CD14-positive monocyte (primary cell): ENCODE data around the gene ASB9. TPM values are rescaled to one million over a fixed set of nuclear protein-coding genes. Genes with fewer than 3 reads are reported as not detected.
"Not testable (repeated sequence)": the region's sequence is repeated elsewhere in the genome, so short reads cannot be mapped to it uniquely, and the experiment has no call there.

Experiments used
- DNase-seq, 3 donors: peaks; one replicate each; pipeline ENCODE4 v3.0.0-alpha.2; 2011 to 2022
- H2AFZ ChIP-seq: 2 replicates; pipeline ENCODE4 v1.6.0; 2012; ENCODE audit warnings: mild to moderate bottlenecking, low read depth, low read length, inconsistent platforms; ENCODE audit not compliant: insufficient read depth, poor library complexity, severe bottlenecking
- H3K27ac ChIP-seq, 2 donors: 1 replicate in 1 of 2; 2 replicates in 1 of 2; pipeline ENCODE4 v1.5.1; 2012 to 2013; ENCODE audit warnings: low read length in 2 of 2, control low read depth in 1 of 2, inconsistent platforms in 1 of 2, low read depth in 1 of 2, mild to moderate bottlenecking in 1 of 2
- H3K27me3 ChIP-seq, 2 donors: one replicate each; pipeline versions ENCODE4 v1.6.0 to v1.6.1; 2011 to 2013; ENCODE audit warnings: low read length in 2 of 2; ENCODE audit not compliant: control insufficient read depth in 2 of 2, insufficient read depth in 2 of 2
- H3K36me3 ChIP-seq, 2 donors: replicated peaks in 1 of 2; 1 replicate in 1 of 2; 2 replicates in 1 of 2; pipeline versions ENCODE4 v1.5.1 to v1.6.1; 2012 to 2013; ENCODE audit warnings: low read length in 2 of 2, control low read depth in 1 of 2, inconsistent platforms in 1 of 2, mild to moderate bottlenecking in 1 of 2; ENCODE audit not compliant: insufficient read depth in 2 of 2, control insufficient read depth in 1 of 2
- H3K4me1 ChIP-seq, 2 donors: 1 replicate in 1 of 2; 2 replicates in 1 of 2; pipeline versions ENCODE4 v1.5.1 to v1.6.1; 2012 to 2013; ENCODE audit warnings: low read length in 2 of 2, control low read depth in 1 of 2, inconsistent platforms in 1 of 2, mild to moderate bottlenecking in 1 of 2, moderate library complexity in 1 of 2; ENCODE audit not compliant: insufficient read depth in 2 of 2, control insufficient read depth in 1 of 2
- H3K4me2 ChIP-seq: replicated peaks from 2 replicates; pipeline ENCODE3; 2012; ENCODE audit warnings: low read length, moderate library complexity, mild to moderate bottlenecking; ENCODE audit not compliant: poor library complexity, severe bottlenecking; ENCODE audit errors: extremely low read depth
- H3K4me3 ChIP-seq, 3 experiments: fragments of 200-600 bp in 1 of 3; sonication (generic) in 1 of 3; replicated peaks in 1 of 3; 1 replicate in 2 of 3; 2 replicates in 1 of 3; pipeline ENCODE4 v1.5.1; 2011 to 2013; ENCODE audit warnings: low read length in 3 of 3, mild to moderate bottlenecking in 3 of 3, control low read depth in 2 of 3, low read depth in 2 of 3, inconsistent platforms in 1 of 3, moderate library complexity in 1 of 3
- H3K79me2 ChIP-seq: 2 replicates; pipeline ENCODE4 v1.6.0; 2012; ENCODE audit warnings: mild to moderate bottlenecking, control low read depth, inconsistent platforms, low read length, moderate library complexity; ENCODE audit not compliant: insufficient read depth
- H3K9ac ChIP-seq: 2 replicates; pipeline ENCODE4 v1.6.0; 2017; ENCODE audit warnings: low read length, mild to moderate bottlenecking; ENCODE audit not compliant: insufficient read depth, poor library complexity, severe bottlenecking
- H3K9me3 ChIP-seq, 2 donors: replicated peaks in 1 of 2; 1 replicate in 1 of 2; 2 replicates in 1 of 2; pipeline versions ENCODE4 v1.5.1 to v1.6.1; 2012 to 2013; ENCODE audit warnings: low read length in 2 of 2, control low read depth in 1 of 2; ENCODE audit not compliant: control insufficient read depth in 1 of 2, insufficient read depth in 1 of 2
- H4K20me1 ChIP-seq: 2 replicates; pipeline ENCODE4 v1.6.0; 2012; ENCODE audit warnings: mild to moderate bottlenecking, low read length, control low read depth, moderate library complexity; ENCODE audit not compliant: insufficient read depth
- H3K27ac Mint-ChIP-seq, 7 donors: one replicate each; pipeline ENCODE4 v1.8.0; 2020; ENCODE audit warnings: mild to moderate bottlenecking in 7 of 7, mixed read lengths in 7 of 7, moderate library complexity in 6 of 7, inconsistent platforms in 2 of 7
- H3K27me3 Mint-ChIP-seq, 3 donors: one replicate each; pipeline ENCODE4 v1.8.0; 2021 to 2022; ENCODE audit warnings: low read depth in 3 of 3, mild to moderate bottlenecking in 3 of 3, mixed read lengths in 3 of 3, moderate library complexity in 3 of 3, inconsistent platforms in 1 of 3
- H3K36me3 Mint-ChIP-seq, 2 donors: one replicate each; pipeline ENCODE4 v1.8.0; 2020; ENCODE audit warnings: mixed read lengths in 2 of 2, inconsistent platforms in 1 of 2, mild to moderate bottlenecking in 1 of 2
- H3K4me1 Mint-ChIP-seq: one replicate; pipeline ENCODE4 v1.8.0; 2020; ENCODE audit warnings: mild to moderate bottlenecking, mixed read lengths
- H3K4me3 Mint-ChIP-seq, 2 donors: one replicate each; pipeline ENCODE4 v1.8.0; 2020; ENCODE audit warnings: mild to moderate bottlenecking in 2 of 2, mixed read lengths in 2 of 2, moderate library complexity in 1 of 2
- H3K9me3 Mint-ChIP-seq, 7 donors: one replicate each; pipeline ENCODE4 v1.8.0; 2020 to 2022; ENCODE audit warnings: mixed read lengths in 7 of 7, mild to moderate bottlenecking in 6 of 7, moderate library complexity in 6 of 7, inconsistent platforms in 2 of 7
- CTCF ChIP-seq: fragments of 200-600 bp; IDR thresholded peaks from one replicate; pipeline ENCODE4 v1.8.0; 2022; ENCODE audit warnings: antibody characterized with exemption, mild to moderate bottlenecking
- WGBS: methylation state at CpG from one replicate; pipeline ENCODE4 v1.1.5; 2013; ENCODE audit warnings: missing lambda C conversion rate; ENCODE audit not compliant: insufficient coverage; 5-methylcytosine and 5-hydroxymethylcytosine counted together
- intact Hi-C, 2 donors: fragments of 100-400 bp; cut with micrococcal nuclease; formaldehyde crosslinking; loops; one replicate each; pipeline versions ENCODE4 v1.15.0 to v1.15.1; 2023
- polyA plus RNA-seq, 3 donors: library from polyadenylated mRNA; depleted of rRNA in 1 of 3; unstranded in 2 of 3; stranded (reverse) in 1 of 3; fragments of 300-500 nt in 2 of 3; fragments of >200 nt in 1 of 3; fragmentation: Illumina TruSeq in 2 of 3; gene quantifications; 1 replicate in 2 of 3; 2 replicates in 1 of 3; pipeline ENCODE4 v1.2.3, GENCODE V29; 2012 to 2021

The ASB9 gene
- polyA plus RNA-seq, 3 donors = 0.24 to 1.4 (median 0.63) TPM

GRCh38 chrX:15200871-15201270 lies 69.0 kb downstream of the ASB9 start:
- Histone ChIP-seq H3K4me2 (no peak overlapping the region), H4K20me1 (no peaks in the 10 kb centered on the region), H3K79me2 (no peaks in the 10 kb centered on the region), H3K9me3 (no peaks in the 10 kb centered on the region), H3K9ac (no peak overlapping the region), H3K36me3 (no peaks in the 10 kb centered on the region), H3K4me3 (no peak overlapping the region), H2AFZ (no peak overlapping the region), H3K27me3 (peaks cover 0 to 9% of the 10 kb centered on the region in 2 donors), H3K27ac (no peak overlapping the region), H3K4me1 (no peaks in the 10 kb centered on the region)
- Mint-ChIP-seq H3K27me3 (peaks cover 0 to 25% (median 1%) of the 10 kb centered on the region in 3 donors), H3K27ac (no peak overlapping the region), H3K4me3 (no peak overlapping the region), H3K36me3 (no peaks in the 10 kb centered on the region), H3K9me3 (peaks cover 0 to 6% (median 0%) of the 10 kb centered on the region in 7 donors), H3K4me1 (no peaks in the 10 kb centered on the region)
- TF ChIP-seq CTCF = no peak
- DNase-seq = no peak
- intact Hi-C loops = no loop called here
- WGBS = no CpG with 5 or more reads among the region's 2 CpGs

DNA sequence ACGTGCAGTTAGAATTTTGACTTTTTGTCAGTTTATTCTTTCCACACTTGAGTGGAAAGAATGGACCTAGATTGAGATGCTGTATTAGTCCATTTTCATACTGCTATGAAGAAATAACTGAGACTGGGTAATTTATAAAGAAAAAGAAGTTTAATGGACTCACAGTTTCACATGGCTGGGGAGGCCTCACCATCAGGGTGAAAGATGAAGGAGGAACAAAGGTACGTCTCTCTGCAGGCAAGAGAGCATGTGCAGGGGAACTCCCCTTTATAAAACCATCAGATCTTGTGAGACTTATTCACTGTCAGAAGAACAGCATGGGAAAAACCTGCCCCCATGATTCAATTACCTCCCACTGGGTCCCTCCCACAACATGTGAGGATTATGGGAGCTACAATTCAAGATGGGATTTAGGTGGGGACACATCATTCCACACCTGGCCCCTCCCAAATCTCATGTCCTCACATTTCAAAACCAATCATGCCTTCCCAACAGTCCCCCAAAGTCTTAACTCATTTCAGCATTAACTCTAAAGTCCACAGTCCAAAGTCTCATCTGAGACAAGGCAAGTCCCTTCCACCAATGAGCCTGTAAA lies 71.2 kb downstream of the ASB9 start:
- H3K9me3 Mint-ChIP-seq, H3K4me2 ChIP-seq, DNase-seq, intact Hi-C loops, H3K27ac Mint-ChIP-seq, H3K9me3 ChIP-seq, H3K4me3 ChIP-seq, H3K27ac ChIP-seq, H3K9ac ChIP-seq, H3K36me3 ChIP-seq, H3K36me3 Mint-ChIP-seq, H2AFZ ChIP-seq, H4K20me1 ChIP-seq, H3K79me2 ChIP-seq, H3K27me3 ChIP-seq, H3K4me1 Mint-ChIP-seq, H3K4me3 Mint-ChIP-seq, H3K4me1 ChIP-seq: not testable (repeated sequence)
- peaks cover 0 to 25% (median 2%) of the 10 kb centered on the region in 3 donors for H3K27me3 Mint-ChIP-seq
- no CpG with 5 or more reads among the region's 2 CpGs for WGBS
